HG02885 (cell line): ENCODE data around the gene HNRNPLL.

Experiments
- ATAC-seq: cut with Tn5 transposase; IDR thresholded peaks from one replicate; pipeline ENCODE4 v1.9.1; 2021; ENCODE audit warnings: mild to moderate bottlenecking; ENCODE audit not compliant: unreplicated experiment, poor library complexity

HNRNPLL gene

DNA sequence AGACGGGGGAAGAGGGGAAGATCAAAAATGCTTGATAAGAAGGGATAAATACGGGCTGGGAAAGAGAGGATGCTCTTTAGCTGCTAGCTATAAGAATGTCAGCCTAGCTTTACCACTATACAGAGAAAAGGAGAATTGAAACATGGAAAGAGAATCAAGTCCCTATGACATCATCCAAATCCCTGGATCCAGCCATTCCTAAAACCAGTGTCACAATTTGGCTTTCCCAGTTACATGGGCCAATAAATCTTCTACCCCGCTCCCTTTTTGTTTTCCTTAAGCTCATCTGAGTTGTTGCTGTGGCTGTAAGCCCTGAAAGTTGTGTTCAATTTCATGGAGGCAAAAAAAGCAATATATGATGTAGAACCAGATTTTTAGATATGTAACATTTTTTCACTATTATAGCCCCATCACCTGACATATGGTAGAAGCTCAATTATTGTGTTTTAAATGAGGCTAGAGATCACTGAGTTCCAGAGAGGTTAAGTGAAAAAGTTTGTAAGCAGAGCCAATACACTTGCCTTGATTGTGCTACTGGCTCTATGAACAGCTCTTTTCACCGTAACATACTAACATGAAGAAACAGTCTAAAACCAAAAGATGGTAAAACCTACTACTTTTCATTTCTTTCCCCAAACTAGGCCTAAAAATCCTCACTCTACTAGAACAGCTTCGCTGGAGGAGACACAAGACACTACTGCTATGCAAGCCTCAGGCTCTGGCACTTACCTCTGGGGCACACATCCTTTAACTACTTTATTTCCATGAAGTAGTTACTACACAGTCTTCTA, 4.3 kb downstream of the HNRNPLL start:
- ATAC-seq = no peak

DNA sequence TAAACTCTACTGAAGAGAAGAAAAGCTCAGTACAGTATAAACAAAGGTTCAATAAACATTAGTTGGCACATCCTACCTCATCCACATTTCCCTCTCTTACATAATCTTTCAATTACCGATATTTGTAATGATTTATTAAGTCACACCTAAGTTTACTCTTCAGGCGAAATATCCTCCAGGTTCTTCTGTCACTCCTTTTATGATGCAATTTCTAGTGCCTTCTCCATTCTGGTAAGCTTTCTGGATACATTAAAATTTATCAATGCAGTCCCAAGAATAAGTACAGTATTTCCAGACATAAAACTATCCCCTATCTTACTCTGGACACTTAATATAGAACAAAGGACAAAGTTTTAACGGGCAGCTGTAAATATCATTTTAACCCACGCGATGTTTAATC, 5.6 kb downstream of the HNRNPLL start:
- ATAC-seq = no peak

GRCh38 chr2:38596229-38596628, 6.5 kb downstream of the HNRNPLL start:
- no peak for ATAC-seq

GRCh38 chr2:38592951-38593350, 9.8 kb downstream of the HNRNPLL start:
- no peak for ATAC-seq

DNA sequence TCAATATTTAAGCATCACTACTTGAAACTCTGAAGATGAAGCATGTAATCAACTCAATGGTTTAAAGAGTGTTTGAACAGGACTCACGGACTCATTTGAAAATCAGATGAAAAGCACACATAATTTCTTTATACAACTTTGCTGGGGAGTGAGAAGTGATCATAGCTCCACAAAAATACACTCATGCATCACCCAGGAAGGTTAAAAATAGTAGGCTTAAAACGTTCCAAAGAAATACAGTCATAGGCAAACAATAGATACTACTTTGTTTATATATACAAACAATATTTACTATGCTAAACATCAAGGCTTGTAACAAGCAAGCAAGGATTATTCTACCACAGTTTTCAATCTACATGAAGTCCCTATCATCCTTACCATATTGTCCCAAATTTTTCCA, 11.6 kb downstream of the HNRNPLL start:
- ATAC-seq = no peak

- no peak for ATAC-seq
These were observed 12.7 kb downstream of the HNRNPLL start for GRCh38 chr2:38590053-38590452.

DNA sequence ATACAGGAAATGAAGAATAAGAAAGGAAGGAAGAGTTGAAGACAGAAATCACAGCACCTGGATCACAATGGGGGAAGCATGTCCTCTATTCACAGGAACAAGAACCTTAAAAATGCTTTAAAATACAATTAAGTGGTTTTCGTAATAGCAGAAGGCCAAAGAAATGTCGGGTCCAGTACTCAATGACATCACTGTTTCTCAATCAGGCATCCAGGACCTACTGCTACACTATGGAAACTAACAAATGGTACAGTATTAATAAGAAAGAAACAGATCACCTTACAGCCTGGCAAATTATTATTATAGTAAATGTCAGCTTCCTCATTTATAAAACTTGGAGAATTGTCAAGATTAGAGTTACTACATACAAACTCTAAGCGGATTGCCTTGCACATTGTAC, 15.8 kb downstream of the HNRNPLL start:
- no peak for ATAC-seq

DNA sequence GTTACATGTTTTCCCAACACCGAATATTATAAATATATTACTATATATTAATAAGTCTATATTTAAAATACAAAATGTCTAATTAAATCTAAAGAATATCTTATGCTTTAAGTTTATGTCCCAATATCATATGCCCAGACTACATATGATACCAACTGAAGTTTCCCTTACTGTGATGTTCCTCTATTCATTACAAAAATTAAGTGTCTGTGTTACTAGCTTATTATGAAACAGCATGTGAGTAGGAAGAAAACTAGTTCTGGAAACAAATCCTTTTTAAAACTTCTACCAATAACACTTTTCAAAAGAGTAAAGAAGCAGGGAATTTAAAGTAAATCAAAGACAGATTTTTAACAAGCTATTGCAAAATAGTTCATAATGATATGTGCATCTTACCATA, 17.8 kb downstream of the HNRNPLL start:
- ATAC-seq = no peak

DNA sequence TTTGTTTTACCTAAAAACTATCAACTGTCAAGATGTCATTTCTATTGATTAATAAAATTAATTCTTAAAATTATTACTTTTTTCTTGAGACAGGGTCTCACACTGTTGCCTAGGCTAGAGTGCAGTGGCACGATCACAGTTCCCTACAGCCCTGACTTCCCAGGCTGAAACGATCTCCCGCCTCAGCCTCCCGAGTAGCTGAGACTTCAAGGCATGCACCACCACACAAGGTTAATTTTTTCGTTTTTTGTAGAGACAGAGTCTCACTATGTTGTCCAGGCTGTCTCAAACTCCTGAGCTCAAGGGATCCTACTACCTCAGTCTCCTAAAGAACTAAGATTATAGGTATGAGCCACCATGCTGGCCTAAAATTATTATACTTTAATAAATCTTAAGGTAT, 18.7 kb downstream of the HNRNPLL start:
- ATAC-seq = no peak

- ATAC-seq = no peak
These were observed 19.2 kb downstream of the HNRNPLL start for GRCh38 chr2:38583524-38583923.

- ATAC-seq = peak; percentile 55
These were observed 21.3 kb downstream of the HNRNPLL start for GRCh38 chr2:38581193-38582147.

GRCh38 chr2:38580115-38580636, 22.6 kb downstream of the HNRNPLL start:
- ATAC-seq = no peak

GRCh38 chr2:38578832-38579231, 23.9 kb downstream of the HNRNPLL start:
- no peak for ATAC-seq

DNA sequence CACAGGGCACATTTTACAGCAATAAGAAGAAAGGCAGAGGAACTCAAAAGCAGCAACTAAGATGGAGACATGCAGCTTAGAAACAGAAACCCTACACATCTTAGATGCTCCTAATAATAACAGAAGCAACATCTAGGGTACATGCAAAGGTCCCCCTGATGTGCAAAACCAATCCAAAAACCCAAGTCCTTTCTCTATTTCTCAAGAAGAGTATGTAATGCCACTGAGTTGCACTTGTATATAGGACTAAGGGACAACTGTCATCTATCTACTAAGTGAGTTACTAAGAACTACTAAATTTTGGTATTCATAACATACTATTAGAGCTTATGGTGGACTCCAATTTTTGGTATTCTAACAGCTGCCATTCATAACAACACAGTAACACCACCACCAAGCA, 28.4 kb downstream of the HNRNPLL start:
- no peak for ATAC-seq

- no peak for ATAC-seq
These were observed 30.6 kb downstream of the HNRNPLL start for GRCh38 chr2:38572167-38572566.

DNA sequence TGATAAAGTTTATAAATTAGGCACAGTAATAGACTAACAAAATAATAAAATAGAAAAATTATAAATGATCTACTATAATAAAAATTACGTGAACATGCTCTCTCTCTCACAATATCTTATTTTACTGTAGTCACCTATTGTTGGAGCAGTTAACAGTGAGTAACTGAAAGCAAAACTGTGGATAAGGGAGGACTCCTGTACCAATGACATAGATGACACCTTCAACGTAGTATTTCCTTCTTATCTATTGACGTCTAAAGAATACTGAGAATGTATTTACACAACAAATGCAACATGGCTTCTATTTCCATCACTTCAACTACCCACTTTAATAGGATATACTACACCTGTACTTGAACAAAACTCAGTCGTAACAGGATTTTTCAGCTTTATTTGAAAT, 31.5 kb downstream of the HNRNPLL start:
- no peak for ATAC-seq

- no peak for ATAC-seq
These were observed 33.8 kb downstream of the HNRNPLL start for GRCh38 chr2:38568724-38569436.

- ATAC-seq = no peak
These were observed 37.4 kb downstream of the HNRNPLL start for GRCh38 chr2:38565333-38565732.

DNA sequence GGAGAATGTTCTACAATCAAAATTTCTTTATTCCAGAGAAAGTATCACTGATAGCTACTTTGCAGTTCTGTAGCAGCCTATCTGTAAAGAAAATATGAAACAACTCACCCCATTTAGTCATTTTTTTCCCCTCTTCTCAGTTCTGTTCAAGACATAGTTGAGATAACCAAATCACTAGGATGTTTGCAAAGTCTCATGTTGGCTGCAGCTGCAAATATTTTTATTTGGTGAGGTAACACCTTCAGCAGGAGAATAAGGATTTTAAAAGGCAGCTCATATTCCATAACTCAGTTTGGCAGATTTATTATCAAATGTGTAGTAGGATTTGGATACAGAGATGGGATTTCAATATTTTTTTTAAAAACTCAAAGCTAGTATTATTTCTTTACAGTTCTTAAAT, 41.0 kb downstream of the HNRNPLL start:
- no peak for ATAC-seq

DNA sequence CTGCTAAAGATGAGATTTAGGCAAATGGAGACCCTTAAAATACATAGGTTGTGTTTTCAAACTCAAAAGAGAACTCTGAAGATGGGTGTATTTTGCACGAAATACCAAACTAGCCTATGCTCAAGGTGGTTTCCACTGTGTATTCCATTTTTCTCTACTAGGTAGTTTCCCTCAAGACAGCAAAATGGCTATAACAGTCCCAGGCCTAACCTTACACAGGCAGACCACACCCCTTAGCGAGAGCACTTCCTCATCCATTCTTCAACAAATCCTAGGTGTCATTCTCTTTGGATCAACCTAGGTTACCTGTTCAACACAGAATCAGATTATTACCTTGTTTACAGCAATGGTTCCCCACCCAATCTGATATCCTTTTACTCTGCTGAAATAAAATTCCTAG, 42.6 kb downstream of the HNRNPLL start:
- no peak for ATAC-seq

DNA sequence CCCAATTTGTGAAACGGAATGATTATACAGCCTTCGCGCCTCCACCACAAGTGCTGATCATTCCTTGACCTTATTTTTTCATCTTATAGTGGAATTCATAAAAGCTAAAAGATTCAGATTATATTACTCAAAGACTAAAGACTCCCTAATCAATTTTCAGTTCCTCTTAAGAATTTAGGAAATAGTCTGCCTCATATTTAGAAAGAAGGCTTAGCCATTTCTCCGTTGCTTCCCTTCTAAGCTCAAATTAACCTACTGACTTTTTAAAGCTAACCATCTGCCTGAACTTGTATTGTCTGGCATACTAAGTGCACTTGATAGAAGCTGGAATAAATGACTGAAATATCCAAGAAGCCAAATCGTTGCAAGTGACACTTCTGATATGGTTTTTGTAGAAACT, 44.7 kb downstream of the HNRNPLL start:
- no peak for ATAC-seq
